Loucy (cell line): Measurements from ENCODE around the gene GRN.
"Not testable (repeated sequence)": the region's sequence is repeated elsewhere in the genome, so short reads cannot be mapped to it uniquely, and the experiment has no call there.

Experiments used
- H2AFZ ChIP-seq: fragments of 200-600 bp; sonication (generic); 2 replicates; pipeline ENCODE4 v1.6.0; 2016; ENCODE audit warnings: antibody characterized with exemption, mild to moderate bottlenecking, low read length, moderate library complexity
- H3F3A ChIP-seq: fragments of 200-600 bp; 2 replicates; pipeline ENCODE4 v1.6.0; 2016; ENCODE audit warnings: antibody characterized with exemption, low read depth, mild to moderate bottlenecking
- H3K27me3 ChIP-seq: fragments of 200-600 bp; sonication (generic); 2 replicates; pipeline ENCODE4 v1.6.1; 2014; ENCODE audit warnings: low read length, mild to moderate bottlenecking; ENCODE audit not compliant: insufficient read depth, poor library complexity, severe bottlenecking
- H3K36me3 ChIP-seq: fragments of 200-600 bp; sonication (generic); 2 replicates; pipeline ENCODE4 v1.6.1; 2016; ENCODE audit warnings: low read length; ENCODE audit not compliant: insufficient read depth
- H3K4me1 ChIP-seq: fragments of 200-600 bp; sonication (generic); 2 replicates; pipeline ENCODE4 v1.5.1; 2014; ENCODE audit warnings: low read length, mild to moderate bottlenecking; ENCODE audit not compliant: insufficient read depth, poor library complexity, severe bottlenecking
- H3K4me2 ChIP-seq: fragments of 200-600 bp; sonication (generic); 2 replicates; pipeline ENCODE4 v1.6.0; 2014; ENCODE audit warnings: antibody characterized with exemption, low read length, low read depth, mild to moderate bottlenecking; ENCODE audit not compliant: poor library complexity, severe bottlenecking
- H3K4me3 ChIP-seq: fragments of 200-600 bp; sonication (generic); 2 replicates; pipeline ENCODE4 v1.5.1; 2014; ENCODE audit warnings: low read length, mild to moderate bottlenecking, mixed read lengths; ENCODE audit not compliant: poor library complexity, severe bottlenecking
- H3K79me2 ChIP-seq: fragments of 200-600 bp; sonication (generic); 2 replicates; pipeline ENCODE4 v1.6.1; 2014; ENCODE audit warnings: low read length; ENCODE audit not compliant: insufficient read depth
- H3K9ac ChIP-seq: fragments of 200-600 bp; sonication (generic); 2 replicates; pipeline ENCODE4 v1.6.0; 2014; ENCODE audit warnings: mild to moderate bottlenecking, low read depth, low read length, moderate library complexity; ENCODE audit not compliant: poor library complexity, severe bottlenecking
- H3K9me2 ChIP-seq: fragments of 200-600 bp; sonication (generic); replicated peaks from 2 replicates; pipeline ENCODE4 v1.6.1; 2016; ENCODE audit warnings: low read depth, low read length, mixed read lengths
- H3K9me3 ChIP-seq: fragments of 200-600 bp; sonication (generic); 2 replicates; pipeline ENCODE4 v1.6.1; 2014; ENCODE audit warnings: mild to moderate bottlenecking, antibody characterized with exemption, low read length, low read depth; ENCODE audit not compliant: insufficient read depth
- H4K20me1 ChIP-seq: fragments of 200-600 bp; sonication (generic); 2 replicates; pipeline ENCODE4 v1.6.0; 2014; ENCODE audit warnings: antibody characterized with exemption, low read length, mild to moderate bottlenecking; ENCODE audit not compliant: insufficient read depth, poor library complexity, severe bottlenecking
- CTCF ChIP-seq: fragments of 200-600 bp; sonication (generic); conservative IDR thresholded peaks from 2 replicates; pipeline ENCODE4 v1.5.1; 2014; ENCODE audit warnings: mild to moderate bottlenecking, antibody characterized with exemption, low read length
- EZH2phosphoT487 ChIP-seq: fragments of 200-600 bp; IDR thresholded peaks from 2 replicates; pipeline ENCODE4 v1.6.1; 2018; ENCODE audit warnings: antibody characterized with exemption, mild to moderate bottlenecking, moderate library complexity, borderline replicate concordance

GRN gene

DNA sequence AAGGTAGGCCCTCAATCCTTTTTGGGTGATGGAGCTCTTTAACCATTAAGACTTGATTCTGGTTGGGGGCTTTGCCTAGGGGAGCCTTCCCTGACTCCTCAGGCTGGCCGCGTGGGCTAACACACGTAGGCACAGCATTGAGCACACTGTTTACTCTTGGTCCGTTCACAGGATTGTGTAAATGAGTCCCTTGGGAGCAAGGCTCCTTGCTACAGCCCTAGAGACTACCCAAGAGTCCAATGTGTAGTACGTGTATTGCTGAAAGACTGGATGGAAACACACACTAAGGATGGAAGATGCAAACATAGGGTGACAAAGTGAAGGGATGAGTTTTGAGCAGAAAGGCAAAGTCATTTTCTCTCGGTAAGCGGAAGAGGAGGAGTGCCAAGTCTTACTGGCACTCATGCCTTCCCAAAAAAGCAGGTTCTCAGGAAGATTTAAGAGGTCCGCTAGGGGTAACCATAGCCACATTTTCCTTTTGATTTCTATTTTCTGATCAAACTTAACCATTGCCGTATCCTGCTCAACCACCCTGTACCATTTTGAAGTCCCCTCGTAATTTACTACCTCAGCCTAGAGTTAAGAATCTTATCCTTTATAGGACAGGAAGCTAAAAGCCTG lies 45.3 kb downstream of the GRN start:
- Histone ChIP-seq H3K4me1 (peaks cover 26% of the 10 kb centered on the region), H3K9ac (peak overlapping the region; percentile 26), H3K9me3 (no peaks in the 10 kb centered on the region), H3K36me3 (no peaks in the 10 kb centered on the region), H3F3A (no peaks in the 10 kb centered on the region), H4K20me1 (no peaks in the 10 kb centered on the region), H3K4me2 (peak overlapping the region; percentile 49), H3K27me3 (no peaks in the 10 kb centered on the region), H3K79me2 (no peaks in the 10 kb centered on the region), H3K9me2 (no peaks in the 10 kb centered on the region), H2AFZ (peak overlapping the region; percentile 74), H3K4me3 (peak overlapping the region; percentile 37)
- TF ChIP-seq EZH2phosphoT487: no peak
- TF ChIP-seq CTCF: no peak

GRCh38 chr17:44394112-44394511 lies 49.0 kb downstream of the GRN start:
- H3K4me3 ChIP-seq: not testable (repeated sequence)

DNA sequence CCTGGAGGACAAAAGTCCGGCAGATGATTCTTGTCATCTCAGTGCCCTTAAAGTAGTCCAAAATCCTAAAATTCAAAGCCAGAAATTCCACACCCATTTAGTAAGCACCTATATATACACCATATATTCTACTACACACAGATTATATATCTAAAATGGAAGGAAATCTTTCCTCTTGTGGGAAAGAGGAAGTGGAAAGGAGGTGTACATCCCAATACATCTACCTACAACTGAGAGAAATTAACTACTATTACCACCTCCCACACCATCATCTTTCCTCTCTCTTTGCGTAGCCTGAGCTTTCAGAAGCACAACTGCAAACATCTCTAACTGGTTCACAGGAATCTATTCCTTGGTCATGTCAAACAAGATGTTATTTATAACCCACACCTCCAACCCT lies 49.7 kb downstream of the GRN start:
- no peaks in the 10 kb centered on the region for H3K79me2 ChIP-seq
- peaks cover 27% of the 10 kb centered on the region; the same call in 1 of the 2 replicates for H3K36me3 ChIP-seq
- H3K4me1 ChIP-seq: peaks cover 16% of the 10 kb centered on the region
- H3K27me3 ChIP-seq: no peaks in the 10 kb centered on the region
- H3K9ac ChIP-seq: no peak overlapping the region
- H3K4me3 ChIP-seq: no peak overlapping the region
- TF ChIP-seq CTCF (no peak), EZH2phosphoT487 (no peak)
- no peak overlapping the region for H2AFZ ChIP-seq
- no peaks in the 10 kb centered on the region for H3K9me2 ChIP-seq
- no peaks in the 10 kb centered on the region for H3K9me3 ChIP-seq
- no peak overlapping the region for H3K4me2 ChIP-seq
- H3F3A ChIP-seq: no peaks in the 10 kb centered on the region
- no peaks in the 10 kb centered on the region for H4K20me1 ChIP-seq

More at GRCh38 chr17:44394112-44394511, 49.0 kb downstream of the GRN start:
- not testable (repeated sequence) for H3K9ac ChIP-seq, H4K20me1 ChIP-seq, H2AFZ ChIP-seq, H3F3A ChIP-seq, H3K9me2 ChIP-seq, H3K79me2 ChIP-seq, H3K4me2 ChIP-seq, H3K27me3 ChIP-seq, H3K9me3 ChIP-seq
- peaks cover 24% of the 10 kb centered on the region for H3K4me1 ChIP-seq
- H3K36me3 ChIP-seq: peaks cover 20% of the 10 kb centered on the region; the same call in 1 of the 2 replicates

- no peaks in the 10 kb centered on the region for H3K79me2 ChIP-seq
- H4K20me1 ChIP-seq: no peaks in the 10 kb centered on the region
- H2AFZ ChIP-seq: no peak overlapping the region
- H3K4me1 ChIP-seq: peaks cover 6% of the 10 kb centered on the region
- H3K9ac ChIP-seq: no peak overlapping the region
- H3K9me3 ChIP-seq: no peaks in the 10 kb centered on the region
- TF ChIP-seq CTCF (no peak), EZH2phosphoT487 (no peak)
- no peaks in the 10 kb centered on the region for H3F3A ChIP-seq
- no peaks in the 10 kb centered on the region for H3K27me3 ChIP-seq
- peaks cover 43% of the 10 kb centered on the region; the same call in 1 of the 2 replicates for H3K36me3 ChIP-seq
- no peak overlapping the region for H3K4me3 ChIP-seq
- no peak overlapping the region for H3K4me2 ChIP-seq
- H3K9me2 ChIP-seq: no peaks in the 10 kb centered on the region
These were observed 51.8 kb downstream of the GRN start for GRCh38 chr17:44396946-44397345.
